Skin of body (tissue), 2 donors: ENCODE measurements around the gene TROAP. TPM values are rescaled to one million over a fixed set of nuclear protein-coding genes. Genes with fewer than 3 reads are reported as not detected.
"Not testable (repeated sequence)": the region's sequence is repeated elsewhere in the genome, so short reads cannot be mapped to it uniquely, and the experiment has no call there.

Experiments
- DNase-seq: peaks from one replicate; lab custom pipeline; 2025; lab: John Stamatoyannopoulos, UW
- total RNA-seq: library from RNA; depleted of rRNA; stranded (reverse); fragments of >200 nt; gene quantifications from one replicate; pipeline ENCODE4 v1.2.3, GENCODE V29; 2014

TROAP gene
- total RNA-seq, 1 donor from 2014 or later = 5.6 TPM

DNA sequence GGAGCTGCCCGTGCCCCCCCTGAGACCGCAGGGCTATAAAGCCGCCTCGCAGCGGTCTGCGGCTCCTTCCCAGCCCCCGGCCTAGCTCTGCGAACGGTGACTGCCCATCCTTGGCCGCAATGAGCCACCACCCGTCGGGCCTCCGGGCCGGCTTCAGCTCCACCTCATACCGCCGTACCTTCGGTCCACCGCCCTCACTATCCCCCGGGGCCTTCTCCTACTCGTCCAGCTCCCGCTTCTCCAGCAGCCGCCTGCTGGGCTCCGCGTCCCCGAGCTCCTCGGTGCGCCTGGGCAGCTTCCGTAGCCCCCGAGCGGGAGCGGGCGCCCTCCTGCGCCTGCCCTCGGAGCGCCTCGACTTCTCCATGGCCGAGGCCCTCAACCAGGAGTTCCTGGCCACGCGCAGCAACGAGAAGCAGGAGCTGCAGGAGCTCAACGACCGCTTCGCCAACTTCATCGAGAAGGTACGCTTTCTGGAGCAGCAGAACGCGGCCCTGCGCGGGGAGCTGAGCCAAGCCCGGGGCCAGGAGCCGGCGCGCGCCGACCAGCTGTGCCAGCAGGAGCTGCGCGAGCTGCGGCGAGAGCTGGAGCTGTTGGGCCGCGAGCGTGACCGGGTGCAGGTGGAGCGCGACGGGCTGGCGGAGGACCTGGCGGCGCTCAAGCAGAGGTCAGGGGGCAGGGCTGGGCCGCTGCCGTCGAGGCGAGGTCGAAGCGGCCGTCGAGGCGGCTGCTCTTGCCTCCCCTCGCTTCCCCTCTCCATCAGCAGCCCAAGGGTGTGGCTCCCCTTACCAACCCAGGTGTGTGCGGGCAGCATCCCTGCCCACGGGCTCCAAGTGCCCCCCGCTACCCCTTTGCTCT, 27.7 kb upstream of the TROAP start, which contains the start of gene PRPH:
PRPH (plus strand) TSS at position 66 of the 855 bp plus-strand sequence; CDS start at position 120, 54 bp downstream.
- DNase-seq = no peak

DNA sequence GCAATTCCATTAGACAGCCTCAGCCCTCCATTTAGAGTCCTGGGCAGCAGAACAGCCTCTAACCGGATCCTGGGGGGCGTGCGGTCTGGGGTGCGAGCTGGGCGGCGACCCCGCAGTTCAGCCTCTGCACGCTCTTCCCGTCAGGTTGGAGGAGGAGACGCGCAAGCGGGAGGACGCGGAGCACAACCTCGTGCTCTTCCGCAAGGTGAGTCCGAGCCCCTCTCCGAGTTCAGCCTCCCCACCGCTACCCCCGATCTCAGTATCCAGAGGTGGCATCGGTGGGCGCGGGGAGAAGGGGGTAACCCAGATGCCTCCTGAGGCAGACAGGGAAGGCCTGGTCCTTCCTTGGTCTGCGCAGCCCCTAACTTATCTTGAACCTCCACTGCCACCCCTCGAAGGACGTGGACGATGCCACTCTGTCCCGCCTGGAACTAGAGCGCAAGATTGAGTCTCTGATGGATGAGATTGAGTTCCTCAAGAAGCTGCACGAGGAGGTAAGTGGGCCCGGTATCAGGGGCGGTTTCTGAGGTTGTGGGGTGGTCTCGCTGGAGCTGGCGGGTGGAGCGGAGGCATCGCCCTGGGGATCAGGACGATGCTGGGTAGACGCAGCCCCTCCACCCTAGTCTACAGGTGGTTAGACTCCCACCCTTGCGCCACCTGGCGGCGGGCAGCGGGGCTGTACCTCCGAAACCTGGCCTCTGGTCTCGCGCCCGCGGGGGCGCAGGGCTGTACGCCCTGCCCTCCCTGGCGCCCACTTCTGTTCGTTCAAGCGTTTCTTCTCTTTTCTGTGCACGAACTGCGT, 26.8 kb upstream of the TROAP start:
- no peak for DNase-seq

GRCh38 chr12:49296836-49297694, 26.0 kb upstream of the TROAP start:
- no peak for DNase-seq

- no peak for DNase-seq
These were observed 25.4 kb upstream of the TROAP start for GRCh38 chr12:49297695-49298060.

GRCh38 chr12:49298160-49298559, 24.9 kb upstream of the TROAP start:
- DNase-seq = no peak

- DNase-seq = no peak
These were observed 21.3 kb upstream of the TROAP start for GRCh38 chr12:49301760-49302159.

DNA sequence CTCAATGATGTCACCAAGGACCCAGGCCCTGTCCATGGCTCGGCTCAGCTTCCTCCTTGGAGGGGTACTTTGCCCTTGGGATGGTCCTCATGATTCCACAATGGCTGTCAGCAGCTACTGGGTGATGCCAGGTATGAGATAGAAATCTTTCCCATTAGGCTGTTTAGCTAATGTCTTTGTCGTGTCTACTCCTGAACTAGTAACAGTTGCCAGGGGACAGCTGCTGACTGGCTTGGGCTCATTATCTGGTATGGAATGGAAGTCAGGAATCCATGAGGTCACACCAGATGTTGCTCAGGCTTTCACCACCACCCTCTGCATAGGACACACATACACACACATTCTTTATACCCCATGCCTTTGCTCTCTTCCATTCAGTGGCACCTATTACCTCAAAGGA, 18.9 kb upstream of the TROAP start:
- peak; percentile 33 for DNase-seq

DNA sequence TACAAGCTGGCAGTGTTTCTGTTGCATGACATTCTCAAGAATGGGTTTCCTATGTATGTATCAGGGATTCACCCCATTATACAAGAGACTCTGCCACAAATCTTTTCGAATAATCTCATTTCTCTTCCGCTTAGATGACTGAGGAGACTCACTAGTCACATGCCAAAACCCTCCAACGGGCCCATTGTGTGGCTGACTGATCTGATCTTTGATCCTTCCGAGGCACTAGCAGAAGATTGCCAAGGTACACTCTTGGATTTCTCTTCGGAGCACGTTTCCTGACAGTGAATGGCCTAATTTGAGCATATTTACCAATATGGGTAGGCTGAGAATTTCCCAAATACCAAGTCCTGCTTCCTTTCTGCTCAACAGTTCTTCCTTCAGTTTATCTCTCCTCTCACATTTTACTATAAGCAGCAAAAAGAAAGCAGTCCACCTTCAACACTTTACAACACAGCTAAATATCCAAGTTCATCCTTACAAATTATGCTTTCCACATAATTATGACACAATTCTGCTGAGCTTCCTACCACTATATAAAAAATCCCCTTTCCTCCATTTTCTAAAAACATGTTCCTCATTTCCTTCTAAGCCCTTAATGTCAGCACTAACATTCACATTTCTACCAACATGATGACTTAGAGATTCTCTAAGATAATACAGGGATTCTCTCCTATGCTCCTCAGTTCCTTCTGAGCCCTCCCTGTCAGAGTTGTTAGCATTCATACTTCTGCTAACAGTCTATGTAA, 17.1 kb upstream of the TROAP start:
- no peak for DNase-seq

GRCh38 chr12:49309386-49309785, 13.7 kb upstream of the TROAP start:
- DNase-seq = no peak

GRCh38 chr12:49310451-49311000, 12.5 kb upstream of the TROAP start:
- not testable (repeated sequence) for DNase-seq

- DNase-seq = no peak
These were observed 8.2 kb upstream of the TROAP start for GRCh38 chr12:49314811-49315210.

- DNase-seq = not testable (repeated sequence)
These were observed 5.9 kb upstream of the TROAP start for GRCh38 chr12:49317118-49317517.

DNA sequence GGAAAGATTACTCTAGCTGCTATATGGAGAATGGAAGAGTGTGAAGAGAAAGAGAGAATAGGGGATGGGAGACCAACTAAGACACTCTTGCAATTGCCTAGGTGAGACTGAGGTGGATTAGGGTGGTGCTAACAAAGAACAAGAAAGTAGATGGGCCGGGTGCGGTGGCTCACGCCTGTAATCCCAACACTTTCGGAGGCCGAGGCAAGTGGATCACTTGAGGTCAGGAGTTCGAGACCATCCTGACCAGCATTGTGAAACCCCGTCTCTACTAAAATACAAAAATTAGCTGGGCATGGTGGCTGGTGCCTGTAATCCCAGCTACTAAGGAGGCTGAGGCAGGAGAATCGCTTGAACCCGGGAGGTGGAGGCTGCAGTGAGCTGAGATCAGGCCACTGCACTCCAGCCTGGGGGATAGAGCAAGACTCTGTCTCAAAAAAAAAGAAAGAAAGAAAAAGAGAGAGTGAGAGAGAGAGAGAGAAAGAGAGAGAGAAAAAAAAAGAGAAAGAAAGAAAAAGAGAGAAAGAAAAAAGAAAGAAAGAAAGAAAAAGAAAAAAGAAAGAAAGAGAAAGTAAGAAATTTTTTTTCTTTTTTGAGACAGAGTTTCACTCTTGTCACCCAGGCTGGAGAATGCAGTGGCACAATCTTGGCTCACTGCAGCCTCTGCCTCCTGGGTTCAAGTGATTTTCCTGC, 2.5 kb upstream of the TROAP start:
- DNase-seq = not testable (repeated sequence)

DNA sequence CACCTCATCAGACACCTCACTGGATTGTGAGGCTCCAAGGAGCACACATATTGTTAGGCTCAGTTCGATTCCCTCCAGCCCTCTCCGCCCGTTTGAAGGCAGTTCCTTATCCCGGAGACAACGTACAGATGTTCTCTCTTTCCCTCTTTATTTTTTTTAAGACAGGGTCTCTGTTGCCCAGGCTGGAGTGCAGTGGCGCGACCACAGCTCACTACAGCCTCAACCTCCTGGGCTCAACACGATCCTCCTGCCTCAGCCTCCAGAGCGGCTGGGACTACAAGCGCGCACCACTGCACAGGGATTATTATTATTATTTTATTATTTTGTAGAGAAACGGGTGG, 718 bp upstream of the TROAP start:
- DNase-seq = no peak

- DNase-seq = no peak
These were observed 556 bp downstream of the TROAP start for GRCh38 chr12:49323524-49324097.

GRCh38 chr12:49325606-49326005, 2.6 kb downstream of the TROAP start:
- DNase-seq = no peak

- DNase-seq = no peak
These were observed 4.3 kb downstream of the TROAP start for GRCh38 chr12:49327368-49327767.

- no peak for DNase-seq
These were observed 4.8 kb downstream of the TROAP start for GRCh38 chr12:49327887-49328286.

GRCh38 chr12:49328816-49329215, 5.8 kb downstream of the TROAP start:
- no peak for DNase-seq
